NCI-H460 (cell line): ENCODE measurements around the gene GP1BA. TPM values are rescaled to one million over a fixed set of nuclear protein-coding genes. Genes with fewer than 3 reads are reported as not detected.
A peak's percentile ranks its signal among the peaks of the same experiment; 100 is the strongest.

Experiments used
- DNase-seq: peaks from one replicate; pipeline ENCODE4 v3.0.0-alpha.2; 2016; ENCODE audit warnings: low read depth; ENCODE audit errors: extremely low read depth
- total RNA-seq: library from RNA; depleted of rRNA; stranded (reverse); fragments of >200 nt; shearing (Covaris generic); gene quantifications from 2 replicates; pipeline ENCODE4 v1.2.3, GENCODE V29; 2014

The GP1BA gene
- total RNA-seq, 1 experiment from 2014 or later: not detected

GRCh38 chr17:4949321-4950074 lies 17.4 kb downstream of the GP1BA start:
- DNase-seq: peak; percentile 68

GRCh38 chr17:4950075-4950745 lies 18.1 kb downstream of the GP1BA start:
- no peak for DNase-seq

GRCh38 chr17:4950746-4951204 lies 18.7 kb downstream of the GP1BA start, which contains the start of gene ENO3:
TSS of gene ENO3 (plus strand) at chr17:4951119. CDS start at chr17:4951830, 711 bp downstream.
- DNase-seq: no peak

- DNase-seq: no peak
These were observed 19.4 kb downstream of the GP1BA start for GRCh38 chr17:4951486-4951885.

GRCh38 chr17:4953451-4953961 lies 21.4 kb downstream of the GP1BA start:
- DNase-seq: no peak

GRCh38 chr17:4955091-4955490 lies 23.0 kb downstream of the GP1BA start:
- DNase-seq: no peak

GRCh38 chr17:4956493-4957061 lies 24.5 kb downstream of the GP1BA start:
- no peak for DNase-seq

GRCh38 chr17:4958102-4958501 lies 26.0 kb downstream of the GP1BA start:
- no peak for DNase-seq

- DNase-seq: no peak
These were observed 27.3 kb downstream of the GP1BA start for GRCh38 chr17:4959261-4959965.

- DNase-seq: no peak
These were observed 28.3 kb downstream of the GP1BA start for GRCh38 chr17:4960279-4960922.

GRCh38 chr17:4965311-4965986 lies 33.4 kb downstream of the GP1BA start:
- no peak for DNase-seq

- peak; percentile 99 for DNase-seq
These were observed 34.9 kb downstream of the GP1BA start for GRCh38 chr17:4966844-4967538.

- DNase-seq: peak; percentile 94
These were observed 35.7 kb downstream of the GP1BA start, which contains the start of gene SPAG7 for GRCh38 chr17:4967539-4968485. TSS of gene SPAG7 (minus strand) at chr17:4967817. CDS start at chr17:4967804, 13 bp downstream.

- no peak for DNase-seq
These were observed 36.5 kb downstream of the GP1BA start for GRCh38 chr17:4968486-4969046.

GRCh38 chr17:4969047-4969550 lies 37.0 kb downstream of the GP1BA start:
- DNase-seq: peak; percentile 95

GRCh38 chr17:4969551-4970173 lies 37.6 kb downstream of the GP1BA start:
- no peak for DNase-seq

GRCh38 chr17:4970273-4970672 lies 38.2 kb downstream of the GP1BA start:
- DNase-seq: no peak
